Measurements from ENCODE around the gene PCBP3. TPM values are rescaled to one million over a fixed set of nuclear protein-coding genes. Genes with fewer than 3 reads are reported as not detected.

Gene PCBP3
- total and polyA plus RNA-seq, 2 donors (not counting 3 experiments of a cell fraction or from before 2014, with no cell fraction given), result 0.06 to 1.1 TPM

GRCh38 chr21:45640001-45640887 is 3.3 kb upstream of the PCBP3 start:
- intact Hi-C loops (cut with micrococcal nuclease), result no loop called here
- POLR2A ChIA-PET, result no interaction called here

More at GRCh38 chr21:45640001-45640887, 3.3 kb upstream of the PCBP3 start:
- H3K9me1 ChIP-seq (replicated peaks; ENCODE audit: control insufficient read depth, extremely low read depth, insufficient read depth, low read length), result no peaks in the 10 kb centered on the region
- FAIRE-seq (no peak), DNase-seq (ENCODE audit: low read depth, low spot score) (no peak)
- no peak overlapping the region for H3K9ac ChIP-seq (replicated peaks; ENCODE audit: extremely low read depth, insufficient read depth, low read length)
- H4K20me1 ChIP-seq (replicated peaks; ENCODE audit: control insufficient read depth, extremely low read depth, insufficient read depth, low read length), result no peaks in the 10 kb centered on the region
- no peaks in the 10 kb centered on the region for H3K79me2 ChIP-seq (ENCODE audit: control insufficient read depth, insufficient read depth, low read length)
- CTCF ChIA-PET, result no interaction called here
- H2AFZ ChIP-seq (ENCODE audit: low read depth, low read length), result no peak overlapping the region
- no peak for TF ChIP-seq POLR2A (IDR thresholded peaks at IDR 0.05; ENCODE audit: low read depth, low read length)
- no peak for TF ChIP-seq POLR2AphosphoS5 (IDR thresholded peaks at IDR 0.05; ENCODE audit: insufficient read depth, low read depth, low read length)
- no peak for TF ChIP-seq JUN (IDR thresholded peaks at IDR 0.05; ENCODE audit: borderline replicate concordance, insufficient read depth, insufficient read length, low read depth)
- TF ChIP-seq MAX (IDR thresholded peaks at IDR 0.05; ENCODE audit: insufficient read depth, insufficient read length), result no peak
- TF ChIP-seq GATA2 (IDR thresholded peaks at IDR 0.05; ENCODE audit: insufficient read depth, insufficient read length, low read depth, low read length), result no peak
- TF ChIP-seq CTCF (IDR thresholded peaks at IDR 0.05; ENCODE audit: extremely low read depth in 1 of 2, insufficient read depth in 1 of 2, low read depth in 1 of 2, low read length in 2 of 2), result no peak
- TF ChIP-seq EZH2 (IDR thresholded peaks at IDR 0.05; ENCODE audit: borderline replicate concordance, low read depth, low read length, severe bottlenecking), result no peak
- no peak for TF ChIP-seq MYC (IDR thresholded peaks at IDR 0.05; ENCODE audit: low read depth, low read length)
- TF ChIP-seq FOS (IDR thresholded peaks at IDR 0.05; ENCODE audit: borderline replicate concordance, insufficient read depth, low read length), result no peak
- no peak overlapping the region for H3K4me3 ChIP-seq (replicated peaks in 1 of 3; ENCODE audit: insufficient read depth in 1 of 3, low read depth in 1 of 3, low read length in 3 of 3)
- peaks cover 8 to 28% of the 10 kb centered on the region in 2 experiments for H3K27me3 ChIP-seq (ENCODE audit: control insufficient read depth in 2 of 2, insufficient read depth in 2 of 2, low read length in 2 of 2)
- dilution Hi-C loops (cut with MboI; ENCODE audit: extremely low pct_ligation_motif_present, low sequenced_read_pairs), result no loop called here
- no peaks in the 10 kb centered on the region for H3K4me1 ChIP-seq (ENCODE audit: control insufficient read depth, extremely low read depth, insufficient read depth, low read length)
- no peaks in the 10 kb centered on the region for H3K36me3 ChIP-seq (ENCODE audit: control insufficient read depth in 2 of 2, extremely low read depth in 1 of 2, insufficient read depth in 2 of 2, low read length in 2 of 2)
- H3K4me2 ChIP-seq (ENCODE audit: insufficient read depth, low read length), result no peak overlapping the region
- no TSS peak for BruUV-seq (replicated peaks)
- H3K27ac ChIP-seq (ENCODE audit: insufficient read depth, low read depth, low read length), result no peak overlapping the region
- no peaks in the 10 kb centered on the region for H3K9me3 ChIP-seq (replicated peaks; ENCODE audit: control insufficient read depth, insufficient read depth, low read length)

All from endothelial cell of umbilical vein (primary cell).